GM18499 (cell line): Measurements from ENCODE around the gene SMOC1.

Source experiments
- ATAC-seq: cut with Tn5 transposase; IDR thresholded peaks from one replicate; pipeline ENCODE4 v1.9.1; 2021; ENCODE audit warnings: moderate number of reproducible peaks; ENCODE audit not compliant: insufficient read depth, unreplicated experiment

The SMOC1 gene

GRCh38 chr14:70069186-70069585, 190.0 kb downstream of the SMOC1 start:
- ATAC-seq = no peak

GRCh38 chr14:70073924-70074566, 194.8 kb downstream of the SMOC1 start:
- no peak for ATAC-seq

GRCh38 chr14:70077005-70077404, 197.8 kb downstream of the SMOC1 start:
- ATAC-seq = no peak

- ATAC-seq = no peak
Measured at GRCh38 chr14:70077720-70078119, 198.5 kb downstream of the SMOC1 start.

GRCh38 chr14:70078329-70078728, 199.1 kb downstream of the SMOC1 start:
- no peak for ATAC-seq

- ATAC-seq = no peak
Measured at GRCh38 chr14:70080076-70080475, 200.9 kb downstream of the SMOC1 start.
